H1 (cell line): ENCODE data around the gene GRK5. TPM values are rescaled to one million over a fixed set of nuclear protein-coding genes. Genes with fewer than 3 reads are reported as not detected.

Experiments used
- CTCF ChIA-PET: fragments of 300-600 bp; sonication (Branson Sonifier 250); formaldehyde crosslinking; loops from one replicate; lab custom pipeline; 2021; ENCODE audit not compliant: partially characterized antibody; lab: Charles Lee
- POLR2A ChIA-PET: fragments of 300-600 bp; sonication (Branson Sonifier 250); formaldehyde crosslinking; loops from one replicate; lab custom pipeline; 2021; ENCODE audit warnings: inconsistent platforms; ENCODE audit not compliant: partially characterized antibody; lab: Charles Lee
- DNase-seq, 2 experiments: peaks; one replicate each; pipeline versions ENCODE4 v3.0.0 to v3.0.0-alpha.2; 2010 to 2022; ENCODE audit warnings: low spot score in 2 of 2, low read depth in 1 of 2, mixed read lengths in 1 of 2
- FAIRE-seq: peaks from 2 replicates; lab custom pipeline; 2011; peaks lifted over from hg19 to GRCh38; lab: Jason Lieb, UNC
- H2AFZ ChIP-seq: 2 replicates; pipeline ENCODE4 v1.8.1; 2012; ENCODE audit warnings: low read length, inconsistent platforms
- H2AK5ac ChIP-seq: 2 replicates; pipeline ENCODE4 v1.6.1; 2013; ENCODE audit warnings: low read depth, low read length
- H2BK120ac ChIP-seq: replicated peaks from 2 replicates; pipeline ENCODE3; 2013; ENCODE audit warnings: low read depth, low read length, inconsistent platforms
- H2BK12ac ChIP-seq: 2 replicates; pipeline ENCODE4 v1.6.1; 2013; ENCODE audit warnings: low read depth, low read length
- H2BK15ac ChIP-seq: 2 replicates; pipeline ENCODE4 v1.6.1; 2013; ENCODE audit warnings: low read length
- H2BK20ac ChIP-seq: 2 replicates; pipeline ENCODE4 v1.6.1; 2013; ENCODE audit warnings: low read length
- H2BK5ac ChIP-seq: 2 replicates; pipeline ENCODE4 v1.6.1; 2013; ENCODE audit warnings: low read depth, low read length
- H3K14ac ChIP-seq: 2 replicates; pipeline ENCODE4 v1.6.1; 2013; ENCODE audit warnings: inconsistent platforms; ENCODE audit not compliant: insufficient read length
- H3K18ac ChIP-seq: 2 replicates; pipeline ENCODE4 v1.6.1; 2013; ENCODE audit warnings: low read length; ENCODE audit errors: extremely low read depth
- H3K23ac ChIP-seq: 2 replicates; pipeline ENCODE4 v1.6.1; 2013; ENCODE audit warnings: inconsistent platforms; ENCODE audit not compliant: insufficient read length
- H3K23me2 ChIP-seq: 2 replicates; pipeline ENCODE4 v1.6.1; 2013; ENCODE audit warnings: low read depth, low read length
- H3K27ac ChIP-seq: 2 replicates; pipeline ENCODE4 v1.6.1; 2011; ENCODE audit warnings: low read depth, low read length, inconsistent platforms
- H3K27me3 ChIP-seq, 4 experiments: replicated peaks in 1 of 4; 1 replicate in 1 of 4; 2 replicates in 3 of 4; pipeline versions ENCODE4 v1.6.1 to v1.8.1; 2011 to 2013; ENCODE audit warnings: low read length in 3 of 4, mild to moderate bottlenecking in 3 of 4, inconsistent platforms in 2 of 4, mixed read lengths in 2 of 4, moderate library complexity in 1 of 4; ENCODE audit not compliant: control insufficient read depth in 3 of 4, insufficient read depth in 3 of 4; ENCODE audit errors: extremely low read depth in 1 of 4
- H3K36me3 ChIP-seq, 4 experiments: 2 replicates each; pipeline versions ENCODE4 v1.6.1 to v1.8.1; 2011 to 2013; ENCODE audit warnings: mild to moderate bottlenecking in 4 of 4, low read length in 3 of 4, moderate library complexity in 2 of 4, control low read depth in 1 of 4, inconsistent platforms in 1 of 4; ENCODE audit not compliant: insufficient read depth in 4 of 4, control insufficient read depth in 2 of 4
- H3K4ac ChIP-seq: replicated peaks from 2 replicates; pipeline ENCODE3; 2013; ENCODE audit warnings: low read length, low read depth, mixed read lengths, inconsistent platforms; ENCODE audit not compliant: insufficient read length
- H3K4me1 ChIP-seq, 4 experiments: replicated peaks in 1 of 4; 1 replicate in 1 of 4; 2 replicates in 3 of 4; pipeline versions ENCODE4 v1.6.1 to v1.8.1; 2011 to 2013; ENCODE audit warnings: low read length in 3 of 4, inconsistent platforms in 2 of 4, mixed read lengths in 1 of 4; ENCODE audit not compliant: insufficient read depth in 4 of 4, control insufficient read depth in 3 of 4
- H3K4me2 ChIP-seq, 2 experiments: 2 replicates each; pipeline versions ENCODE4 v1.6.1 to v1.8.1; 2011 to 2013; ENCODE audit warnings: low read depth in 2 of 2, low read length in 2 of 2, control low read depth in 1 of 2, inconsistent platforms in 1 of 2, mild to moderate bottlenecking in 1 of 2; ENCODE audit not compliant: insufficient read depth in 1 of 2
- H3K4me3 ChIP-seq, 4 experiments: fragments of 200-600, 300-600 bp in 1 of 4; sonication (generic), shearing (Covaris generic), sonication (Bioruptor Twin) in 1 of 4; 2 replicates each; pipeline versions ENCODE4 v1.5.1 to v1.8.1; 2011 to 2016; ENCODE audit warnings: low read length in 4 of 4, low read depth in 3 of 4, control low read depth in 2 of 4, inconsistent platforms in 2 of 4, mild to moderate bottlenecking in 2 of 4, mixed read lengths in 1 of 4, moderate library complexity in 1 of 4; ENCODE audit not compliant: insufficient read depth in 2 of 4; ENCODE audit errors: extremely low read depth in 1 of 4
- H3K56ac ChIP-seq: replicated peaks from 2 replicates; pipeline ENCODE3; 2013; ENCODE audit warnings: low read depth, mild to moderate bottlenecking, mixed read lengths, low read length, inconsistent platforms; ENCODE audit not compliant: insufficient read length
- H3K79me1 ChIP-seq: 2 replicates; pipeline ENCODE4 v1.6.1; 2013; ENCODE audit warnings: low read depth, low read length, control low read depth
- H3K79me2 ChIP-seq, 2 experiments: 2 replicates each; pipeline versions ENCODE4 v1.6.1 to v1.8.1; 2012 to 2013; ENCODE audit warnings: low read length in 2 of 2, mild to moderate bottlenecking in 2 of 2, inconsistent platforms in 1 of 2; ENCODE audit not compliant: insufficient read depth in 2 of 2, control insufficient read depth in 1 of 2
- H3K9ac ChIP-seq, 4 experiments: replicated peaks in 1 of 4; 1 replicate in 1 of 4; 2 replicates in 3 of 4; pipeline versions ENCODE4 v1.6.1 to v1.8.1; 2011 to 2013; ENCODE audit warnings: low read depth in 3 of 4, low read length in 3 of 4, control low read depth in 2 of 4, mild to moderate bottlenecking in 2 of 4, moderate library complexity in 2 of 4, inconsistent platforms in 1 of 4; ENCODE audit errors: extremely low read depth in 1 of 4
- H3K9me3 ChIP-seq, 2 experiments: 2 replicates each; pipeline versions ENCODE4 v1.6.1 to v1.8.1; 2012 to 2013; ENCODE audit warnings: mild to moderate bottlenecking in 2 of 2, moderate library complexity in 2 of 2, control low read depth in 1 of 2, inconsistent platforms in 1 of 2, low read depth in 1 of 2, low read length in 1 of 2, mixed read lengths in 1 of 2; ENCODE audit not compliant: insufficient read depth in 2 of 2
- H4K20me1 ChIP-seq, 2 experiments: replicated peaks in 1 of 2; 2 replicates each; pipeline versions ENCODE3 to v1.8.1; 2011 to 2013; ENCODE audit warnings: inconsistent platforms in 2 of 2, low read length in 2 of 2, mild to moderate bottlenecking in 1 of 2; ENCODE audit not compliant: insufficient read depth in 2 of 2, control insufficient read depth in 1 of 2
- H4K5ac ChIP-seq: 2 replicates; pipeline ENCODE4 v1.6.1; 2013; ENCODE audit warnings: low read length, low read depth, mixed read lengths, inconsistent platforms; ENCODE audit not compliant: insufficient read length
- H4K8ac ChIP-seq: 2 replicates; pipeline ENCODE4 v1.8.0; 2013; ENCODE audit warnings: mild to moderate bottlenecking, moderate library complexity, low read length, inconsistent platforms; ENCODE audit not compliant: insufficient read depth; ENCODE audit errors: extremely low read depth
- H4K91ac ChIP-seq: replicated peaks from 2 replicates; pipeline ENCODE3; 2013; ENCODE audit warnings: low read length, mixed read lengths, inconsistent platforms; ENCODE audit not compliant: insufficient read length
- EZH2 ChIP-seq: fragments of 200-600 bp; sonication (generic); IDR thresholded peaks from 2 replicates; pipeline ENCODE4 v1.7.1; 2012; ENCODE audit warnings: low read depth, mild to moderate bottlenecking, moderate library complexity, low read length, inconsistent platforms; ENCODE audit not compliant: severe bottlenecking
- HDAC2 ChIP-seq, 2 experiments: fragments of 300-600 bp in 1 of 2; sonication (generic) in 1 of 2; IDR thresholded peaks; 2 replicates each; pipeline ENCODE4 v1.6.1; 2011 to 2012; ENCODE audit warnings: low read depth in 2 of 2, low read length in 2 of 2, mild to moderate bottlenecking in 2 of 2, moderate library complexity in 2 of 2, borderline replicate concordance in 1 of 2, inconsistent platforms in 1 of 2
- JUND ChIP-seq: IDR thresholded peaks from 2 replicates; pipeline ENCODE4 v1.6.1; 2011; ENCODE audit warnings: mild to moderate bottlenecking, improper control_type of control experiment, low read length
- KDM1A ChIP-seq: fragments of 200-600, 300-600 bp; sonication (generic); IDR thresholded peaks from 2 replicates; pipeline ENCODE4 v1.7.1; 2016; ENCODE audit warnings: mild to moderate bottlenecking, low read length, borderline replicate concordance
- MAX ChIP-seq: IDR thresholded peaks from 2 replicates; pipeline ENCODE4 v1.6.1; 2012; ENCODE audit warnings: inconsistent platforms
- NANOG ChIP-seq: IDR thresholded peaks from 2 replicates; pipeline ENCODE4 v1.6.1; 2011; ENCODE audit warnings: low read length, low read depth, mild to moderate bottlenecking, inconsistent platforms; ENCODE audit not compliant: insufficient read depth, poor library complexity, severe bottlenecking
- TAF7 ChIP-seq: optimal IDR thresholded peaks from 2 replicates; pipeline ENCODE3; 2011; ENCODE audit warnings: low read depth, mild to moderate bottlenecking, inconsistent platforms, low read length, moderate library complexity, borderline replicate concordance
- TCF12 ChIP-seq: IDR thresholded peaks from 2 replicates; pipeline ENCODE4 v1.6.1; 2011; ENCODE audit warnings: low read depth, mild to moderate bottlenecking, low read length
- TEAD4 ChIP-seq: IDR thresholded peaks from 2 replicates; pipeline ENCODE4 v1.6.1; 2012; ENCODE audit warnings: low read depth, low read length, inconsistent platforms, mixed read lengths
- USF2 ChIP-seq: IDR thresholded peaks from 2 replicates; pipeline ENCODE4 v1.6.1; 2011; ENCODE audit warnings: low read length, improper control_type of control experiment
- YY1 ChIP-seq: IDR thresholded peaks from 2 replicates; pipeline ENCODE4 v1.6.1; 2011; ENCODE audit warnings: low read depth, mild to moderate bottlenecking, low read length
- WGBS, 2 experiments: shearing (Covaris generic) in 1 of 2; methylation state at CpG; one replicate each; pipeline versions ENCODE4 v1.1.6 to v1.1.7; 2013 to 2015; ENCODE audit warnings: low lambda C conversion rate in 2 of 2, mixed read lengths in 2 of 2, inconsistent platforms in 1 of 2, low coverage in 1 of 2, missing lambda C conversion rate in 1 of 2; ENCODE audit not compliant: insufficient replicate concordance in 2 of 2, insufficient coverage in 1 of 2, insufficient read length in 1 of 2; ENCODE audit errors: extremely low coverage in 1 of 2, missing lambda C conversion rate in 1 of 2; 5-methylcytosine and 5-hydroxymethylcytosine counted together
- polyA plus RNA-seq, 7 experiments: library from polyadenylated mRNA; depleted of rRNA in 3 of 7; stranded (reverse) in 5 of 7; unstranded in 2 of 7; fragments of >200 nt in 5 of 7; fragments of 200-250 nt in 2 of 7; gene quantifications; 1 replicate in 5 of 7; 2 replicates in 1 of 7; 4 replicates in 1 of 7; pipeline versions ENCODE4 v1.2.1 to v1.2.3, GENCODE V29; 2011 to 2013; ENCODE audit warnings: missing spikeins in 2 of 7, mixed read lengths in 2 of 7
- total RNA-seq: library from RNA; stranded (reverse); fragmentation: NEBNext Ultra II Directional; extraction: Animal tissue kit (Norgen Biotek cat#: 25700); gene quantifications from 2 replicates; pipeline ENCODE4 v1.2.1, GENCODE V29; 2021

GRK5 gene
- total and polyA plus RNA-seq, 2 of the 8 experiments (the other 6 are each of a cell fraction or from before 2014, with no cell fraction given): 0.54 to 2.5 TPM

GRCh38 chr10:119479532-119479931, 272.2 kb downstream of the GRK5 start:
- 20% methylated on average over 8 of the region's 8 CpGs; no CpG with 5 or more reads in 1 of the 2 experiments for WGBS, 2 experiments
- peak; percentile 90 for FAIRE-seq
- TF ChIP-seq KDM1A (peak; percentile 79; the same call in 1 of the 2 replicates), MAX (peak; percentile 41; the same call in 1 of the 2 replicates), USF2 (0 out of 2 replicates have a peak, but pooled peaks have one; percentile 50), YY1 (0 out of 2 replicates have a peak, but pooled peaks have one; percentile 30), TEAD4 (peak; percentile 74), JUND (no peak), EZH2 (no peak), TCF12 (peak; percentile 50; the same call in 1 of the 2 replicates), HDAC2 (IDR thresholded peaks at IDR 0.05; ENCODE audit: borderline replicate concordance in 1 of 2, low read depth in 2 of 2, low read length in 2 of 2) (peak; percentile 86 to 90; a peak in 2 of 4 replicates), NANOG (peak; percentile 96), TAF7 (no peak)

More at GRCh38 chr10:119479532-119479931, 272.2 kb downstream of the GRK5 start:
- Histone ChIP-seq H4K91ac (no peak overlapping the region), H3K79me2 (no peaks in the 10 kb centered on the region), H3K9ac (no peak overlapping the region), H3K4me2 (peak overlapping the region; percentile 25 to 48; a peak in 3 of 4 replicates), H3K36me3 (no peaks in the 10 kb centered on the region), H3K27ac (no peak overlapping the region), H3K14ac (no peak overlapping the region), H4K20me1 (peaks cover 4 to 5% of the 10 kb centered on the region in 2 experiments), H2BK5ac (no peak overlapping the region), H3K4me3 (no peak overlapping the region), H3K4me1 (peaks cover 0 to 8% (median 2%) of the 10 kb centered on the region in 4 experiments; a peak in 3 of 7 replicates), H4K5ac (no peak overlapping the region), H3K27me3 (peaks cover 51 to 83% (median 74%) of the 10 kb centered on the region in 4 experiments), H3K56ac (no peak overlapping the region), H3K9me3 (no peaks in the 10 kb centered on the region), H3K23ac (no peak overlapping the region), H3K23me2 (peaks cover 2% of the 10 kb centered on the region; the same call in 1 of the 2 replicates), H3K18ac (no peak overlapping the region), H2BK12ac (no peak overlapping the region), H3K79me1 (no peaks in the 10 kb centered on the region), H2AFZ (no peak overlapping the region), H2BK15ac (no peak overlapping the region), H4K8ac (no peak overlapping the region), H3K4ac (no peak overlapping the region), H2BK20ac (no peak overlapping the region), H2AK5ac (no peak overlapping the region), H2BK120ac (no peak overlapping the region)
- DNase-seq: peak; percentile 44 to 55
- ChIA-PET CTCF (interaction anchor here (1.0 to 5.0 kb wide), 5 partner anchors 10 to 281 kb away, joined by 3 to 20 read pairs (median 8); no protein-coding TSS in a partner anchor), POLR2A (interaction anchor here (1.2 kb wide), 1 partner anchor 22 kb away, joined by 3 read pairs; no protein-coding TSS in a partner anchor)
